ENCODE results near the gene SNX21.
"Not testable (repeated sequence)": the region's sequence is repeated elsewhere in the genome, so short reads cannot be mapped to it uniquely, and the experiment has no call there.

The SNX21 gene

DNA sequence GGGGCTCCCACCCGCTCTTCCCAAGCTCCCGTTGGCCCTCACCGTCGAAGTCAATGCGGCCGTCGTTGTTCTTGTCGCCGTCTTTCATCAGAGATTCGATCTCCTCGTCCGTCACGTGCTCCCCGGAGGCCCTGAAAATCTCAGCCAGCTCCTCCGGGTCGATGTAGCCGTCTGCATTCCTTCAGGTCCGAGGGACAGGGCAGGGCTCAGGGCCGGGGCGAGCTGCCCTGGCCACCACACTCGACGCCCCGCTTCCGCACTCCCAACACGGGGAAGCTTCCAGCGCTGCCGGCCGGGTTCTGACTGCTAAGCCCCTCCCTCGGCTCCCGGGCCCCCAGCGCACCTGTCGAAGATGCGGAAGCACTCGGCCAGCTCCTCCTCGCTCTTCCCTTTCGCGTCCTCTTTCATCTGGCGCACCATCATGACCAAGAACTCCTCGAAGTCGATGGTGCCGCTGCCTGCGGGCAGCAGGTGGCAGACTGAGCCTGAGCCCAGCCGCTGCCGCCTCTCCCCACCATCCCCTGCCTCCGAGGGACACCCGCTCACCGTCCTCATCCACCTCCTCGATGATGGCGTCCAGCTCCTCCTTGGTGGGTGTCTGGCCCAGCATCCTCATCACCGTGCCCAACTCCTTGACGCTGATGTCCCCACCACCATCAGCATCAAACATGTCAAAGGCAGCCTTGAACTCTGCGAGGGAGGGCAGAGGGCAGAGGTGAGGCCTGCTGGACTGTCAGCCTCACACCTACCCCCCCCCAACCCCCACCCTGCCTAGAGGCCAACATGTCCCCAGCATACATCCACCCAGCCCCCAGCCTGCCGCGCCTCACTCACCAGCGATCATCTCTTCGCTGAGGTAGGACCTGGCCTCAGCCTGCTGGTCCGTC, 9.4 kb upstream of the SNX21 start:
- peak; percentile 51 for DNase-seq (ENCODE audit: low spot score)

DNA sequence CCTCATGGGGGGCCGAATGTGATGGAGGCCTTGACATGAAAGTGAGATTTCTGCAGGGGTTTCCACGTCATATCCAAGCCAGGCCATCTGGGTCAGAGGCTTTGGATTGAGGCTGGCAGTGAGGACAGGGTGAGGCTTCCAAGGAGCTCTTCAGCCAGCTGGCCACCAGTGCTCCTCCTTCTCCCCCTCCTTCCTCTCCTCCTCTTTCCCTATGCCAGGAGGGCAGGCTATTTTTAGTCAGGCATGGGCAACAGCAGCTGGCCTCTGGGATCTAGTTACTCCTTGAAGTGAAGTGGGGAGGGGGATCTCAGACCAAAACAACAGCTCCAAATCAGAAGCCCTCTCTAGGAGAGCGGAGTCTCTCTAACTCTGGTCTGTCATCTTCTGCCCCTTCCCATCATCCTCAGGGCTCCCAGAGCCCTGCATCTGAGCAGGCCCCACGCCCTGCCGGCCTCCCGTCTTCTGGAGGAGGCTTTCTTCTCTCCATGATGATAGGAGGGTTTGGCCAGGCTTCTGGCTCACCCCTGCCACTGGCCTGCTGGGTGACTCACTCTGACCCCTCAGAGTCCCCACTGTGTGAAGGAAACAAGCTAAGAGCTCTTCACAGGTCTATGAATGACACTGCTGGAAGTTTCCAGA, 7.1 kb upstream of the SNX21 start:
- no peak for DNase-seq (ENCODE audit: low spot score)

DNA sequence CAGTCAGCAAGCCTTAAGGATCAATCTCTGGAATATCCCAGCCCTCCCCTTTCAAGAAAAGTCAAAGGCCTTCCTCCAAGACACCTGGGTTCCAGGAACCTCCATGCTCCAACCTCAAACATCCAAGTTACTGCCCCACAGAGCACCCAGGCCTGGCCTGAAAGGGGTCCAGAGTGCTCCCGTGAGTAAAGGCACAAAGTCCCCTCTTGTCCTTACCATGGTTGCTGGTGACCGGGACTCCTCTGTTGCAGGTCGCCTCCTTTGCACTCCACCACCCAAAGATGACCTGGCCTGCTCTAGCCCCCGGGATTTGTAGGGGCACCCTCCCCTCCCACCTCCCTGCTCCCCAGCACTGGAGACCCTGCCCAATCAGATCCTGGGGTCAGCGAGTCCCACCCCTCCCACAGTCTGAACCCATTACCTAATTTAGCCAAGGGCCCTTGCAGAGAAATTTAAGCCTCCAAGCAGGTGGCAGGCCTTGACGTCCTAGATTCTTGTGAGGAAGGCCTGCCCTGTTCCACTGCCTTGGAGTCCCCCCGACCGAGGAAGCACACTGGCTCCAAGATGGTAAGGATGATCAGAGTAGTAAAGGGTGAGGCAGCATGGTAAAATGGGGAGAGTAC, 6.5 kb upstream of the SNX21 start, which contains the start of gene TNNC2:
Gene TNNC2 (minus strand): TSS at position 283 of the 623 bp plus-strand sequence. CDS start 64 bp downstream, at position 219.
- DNase-seq (ENCODE audit: low spot score) = no peak

- DNase-seq (ENCODE audit: low spot score) = no peak
These were observed 5.9 kb upstream of the SNX21 start for GRCh38 chr20:45827712-45828111.

GRCh38 chr20:45828589-45828988, 5.0 kb upstream of the SNX21 start:
- DNase-seq (ENCODE audit: low spot score) = no peak

DNA sequence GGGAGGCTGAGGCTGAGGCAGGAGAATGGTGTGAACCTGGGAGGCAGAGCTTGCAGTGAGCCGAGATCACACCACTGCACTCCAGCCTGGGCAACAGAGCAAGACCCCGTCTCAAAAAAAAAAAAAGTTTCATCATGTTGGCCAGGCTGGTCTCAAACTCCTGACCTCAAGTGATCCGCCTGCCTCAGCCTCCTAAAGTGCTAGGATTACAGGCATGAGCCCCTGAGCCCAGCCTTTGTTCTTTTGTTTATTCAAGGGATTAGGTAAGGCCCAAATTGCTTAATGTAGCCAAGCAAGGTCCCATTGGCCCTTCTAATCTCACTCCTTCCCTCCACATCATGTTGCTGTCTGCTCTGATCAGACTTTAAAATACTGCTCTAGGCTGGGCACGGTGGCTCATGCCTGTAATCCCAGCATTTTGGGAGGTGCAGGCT, 3.9 kb upstream of the SNX21 start:
- DNase-seq (ENCODE audit: low spot score) = not testable (repeated sequence)

DNA sequence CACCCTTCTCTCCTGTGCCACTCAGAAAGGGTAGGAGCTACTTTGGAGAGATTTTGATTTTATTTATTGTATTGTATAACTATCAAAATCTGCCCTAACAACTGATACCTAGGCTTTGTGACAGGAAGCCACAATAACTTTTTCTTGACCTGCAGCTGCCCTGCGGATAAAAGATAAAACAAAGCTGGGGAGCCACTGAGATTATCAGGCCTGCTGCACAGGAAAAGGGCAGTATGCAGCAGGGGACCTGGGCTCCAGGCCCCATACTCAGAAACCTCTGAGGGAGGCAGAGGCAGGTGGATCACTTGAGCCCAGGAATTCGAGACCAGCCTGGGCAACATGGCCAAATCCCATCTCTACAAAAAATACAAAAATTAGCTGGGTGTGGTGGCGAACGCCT, 980 bp upstream of the SNX21 start:
- DNase-seq (ENCODE audit: low spot score) = no peak

DNA sequence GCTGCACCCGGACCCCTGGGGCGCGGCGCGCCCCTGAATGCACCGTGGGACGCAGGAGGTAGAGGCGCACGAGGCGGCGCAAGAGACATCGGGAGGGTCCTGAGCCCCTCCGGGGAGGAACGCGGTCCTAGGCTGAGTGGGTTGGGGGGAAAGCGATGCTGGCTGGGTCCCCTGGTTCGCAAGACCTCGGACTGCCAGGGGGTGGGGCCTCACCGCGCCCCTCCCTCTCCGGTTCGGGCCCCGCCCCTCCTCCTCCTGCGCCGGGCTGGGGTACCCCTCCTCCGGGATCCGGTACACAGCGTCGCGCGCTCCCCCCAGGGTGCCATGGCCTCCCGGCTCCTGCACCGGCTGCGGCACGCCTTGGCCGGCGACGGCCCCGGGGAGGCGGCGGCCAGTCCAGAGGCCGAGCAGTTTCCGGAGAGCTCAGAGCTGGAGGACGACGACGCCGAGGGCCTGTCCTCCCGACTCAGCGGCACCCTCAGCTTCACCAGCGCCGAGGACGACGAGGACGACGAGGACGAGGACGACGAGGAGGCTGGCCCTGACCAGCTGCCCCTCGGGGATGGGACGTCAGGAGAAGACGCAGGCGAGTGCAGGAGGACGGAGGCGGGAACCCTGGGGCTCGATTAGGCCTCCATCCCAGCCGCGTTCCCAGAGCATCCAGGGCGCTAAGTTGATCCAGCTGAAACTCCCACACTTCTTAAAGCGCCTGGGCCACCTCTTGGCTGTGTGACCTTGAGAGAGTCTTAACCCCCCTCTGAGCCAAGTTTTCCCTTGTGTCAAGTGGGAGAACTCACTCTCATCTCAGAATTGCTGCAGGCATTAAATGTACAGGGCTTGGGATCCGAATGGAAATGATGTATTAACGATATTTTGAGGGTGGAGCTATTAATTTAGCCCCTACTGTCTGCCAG, 541 bp downstream of the SNX21 start:
- DNase-seq (ENCODE audit: low spot score) = peak; percentile 24

DNA sequence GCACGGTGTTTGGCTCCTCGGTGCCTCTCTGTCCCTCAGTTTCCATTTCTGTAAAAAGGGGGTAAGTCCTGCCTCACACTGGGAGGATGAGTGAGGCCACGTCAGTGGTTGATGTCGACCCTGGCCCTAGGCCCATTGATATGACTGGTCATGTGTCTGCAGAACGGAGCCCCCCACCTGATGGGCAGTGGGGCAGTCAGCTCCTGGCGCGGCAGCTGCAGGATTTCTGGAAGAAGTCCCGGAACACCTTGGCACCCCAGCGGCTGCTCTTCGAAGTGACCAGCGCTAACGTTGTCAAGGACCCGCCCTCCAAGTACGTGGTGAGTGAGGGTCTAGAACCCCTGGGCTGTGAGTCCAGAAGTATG, 1.2 kb downstream of the SNX21 start:
- no peak for DNase-seq (ENCODE audit: low spot score)

DNA sequence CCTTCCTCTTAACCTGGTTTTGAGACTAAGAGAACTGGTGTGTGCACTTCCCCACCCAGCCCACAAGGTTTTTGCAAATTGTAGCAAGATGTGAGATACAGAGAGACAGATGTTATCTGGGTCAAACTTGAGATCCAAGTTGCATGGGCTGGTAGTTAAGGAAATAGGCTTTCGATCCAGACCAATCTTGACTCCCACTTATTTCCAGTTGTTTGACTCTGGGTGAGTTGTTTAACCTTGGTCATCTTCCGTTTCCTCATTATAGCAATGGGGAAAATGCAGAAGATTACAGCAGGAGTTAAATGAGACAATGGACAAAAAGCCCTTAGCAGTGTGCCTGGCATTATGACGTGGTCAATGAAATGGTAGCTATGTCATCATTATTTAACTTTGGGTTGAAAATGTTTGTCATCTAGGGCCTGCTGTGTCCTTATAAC, 1.7 kb downstream of the SNX21 start:
- no peak for DNase-seq (ENCODE audit: low spot score)

GRCh38 chr20:45835825-45836224, 2.2 kb downstream of the SNX21 start:
- no peak for DNase-seq (ENCODE audit: low spot score)

GRCh38 chr20:45836841-45837240, 3.2 kb downstream of the SNX21 start:
- no peak for DNase-seq (ENCODE audit: low spot score)

GRCh38 chr20:45840700-45841198, 7.2 kb downstream of the SNX21 start:
- DNase-seq (ENCODE audit: low spot score) = no peak

DNA sequence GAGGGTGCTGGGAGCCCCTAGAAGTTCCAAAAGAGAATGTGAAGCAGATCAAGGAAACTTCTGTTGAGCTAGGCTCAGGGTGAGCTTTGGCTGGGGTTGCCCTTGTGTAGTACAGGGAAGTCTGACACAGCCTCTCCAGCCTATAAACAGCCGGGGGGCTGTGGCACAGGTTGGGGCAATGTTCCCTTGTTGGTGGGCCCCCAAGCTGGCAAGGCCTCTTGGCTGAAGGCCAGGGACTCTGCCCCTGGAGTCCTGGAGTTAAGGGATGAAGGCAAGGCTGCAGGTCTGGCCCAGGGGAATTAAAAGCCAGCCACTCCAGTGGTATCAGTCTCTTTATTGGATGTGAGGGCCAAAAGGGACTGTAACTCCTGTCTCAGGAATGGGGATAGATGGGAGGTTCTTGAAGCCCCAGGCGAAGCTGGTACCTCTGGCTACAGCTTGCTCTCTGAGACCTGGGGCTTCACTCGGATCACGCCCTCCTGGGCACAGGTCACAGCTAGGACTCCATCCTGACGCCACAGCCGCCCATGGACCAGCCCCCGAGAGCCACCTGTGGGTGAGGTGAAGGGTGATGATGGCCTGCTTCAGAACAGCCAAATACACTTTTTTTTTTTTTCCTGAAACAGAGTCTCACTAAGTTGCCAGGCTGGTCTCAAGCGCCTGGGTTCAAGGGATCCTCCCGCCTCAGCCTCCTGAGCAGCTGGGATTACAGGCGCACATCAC, 8.0 kb downstream of the SNX21 start:
- no peak for DNase-seq (ENCODE audit: low spot score)

- no peak for DNase-seq (ENCODE audit: low spot score)
These were observed 8.7 kb downstream of the SNX21 start for GRCh38 chr20:45842169-45842812.

GRCh38 chr20:45843506-45843905, 9.9 kb downstream of the SNX21 start:
- DNase-seq (ENCODE audit: low spot score) = no peak

DNA sequence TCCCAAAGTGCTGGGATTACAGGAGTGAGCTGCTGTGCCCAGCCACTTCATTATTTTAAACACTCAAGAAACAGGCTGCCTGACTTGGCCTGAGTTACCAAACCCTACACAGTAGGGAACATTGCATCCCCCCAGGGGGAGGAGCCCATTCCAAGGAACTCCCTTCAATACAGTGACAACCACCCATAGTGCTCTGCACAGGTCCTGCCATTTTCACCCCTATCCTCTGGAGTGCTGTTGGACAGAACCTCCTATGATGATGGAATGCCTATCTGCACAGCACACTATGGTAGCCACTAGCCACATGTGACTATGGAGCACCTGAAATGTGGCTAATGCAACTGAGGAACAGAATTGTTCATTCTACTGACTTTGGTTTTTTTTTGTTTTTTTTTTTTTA, 11.9 kb downstream of the SNX21 start:
- no peak for DNase-seq (ENCODE audit: low spot score)

DNA sequence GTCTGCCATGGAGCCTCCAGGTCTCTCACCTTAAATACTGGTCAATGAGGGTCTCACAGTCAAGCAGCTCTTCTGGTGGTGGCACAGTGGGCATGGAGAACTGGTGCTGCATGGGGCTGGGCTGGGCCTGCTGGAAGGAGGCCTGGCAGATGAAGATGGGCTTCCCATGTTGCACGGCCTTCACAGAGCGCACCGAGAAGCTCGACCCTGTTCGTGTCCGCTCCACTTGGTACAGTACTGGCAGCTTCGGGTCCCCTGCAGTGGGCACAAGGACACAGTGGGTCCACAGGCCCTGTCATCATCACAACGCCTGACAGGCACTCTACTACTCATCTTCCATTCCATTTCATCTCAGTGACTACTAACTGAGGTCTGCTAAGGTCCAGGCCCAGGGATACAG, 14.8 kb downstream of the SNX21 start:
- DNase-seq (ENCODE audit: low spot score) = no peak

DNA sequence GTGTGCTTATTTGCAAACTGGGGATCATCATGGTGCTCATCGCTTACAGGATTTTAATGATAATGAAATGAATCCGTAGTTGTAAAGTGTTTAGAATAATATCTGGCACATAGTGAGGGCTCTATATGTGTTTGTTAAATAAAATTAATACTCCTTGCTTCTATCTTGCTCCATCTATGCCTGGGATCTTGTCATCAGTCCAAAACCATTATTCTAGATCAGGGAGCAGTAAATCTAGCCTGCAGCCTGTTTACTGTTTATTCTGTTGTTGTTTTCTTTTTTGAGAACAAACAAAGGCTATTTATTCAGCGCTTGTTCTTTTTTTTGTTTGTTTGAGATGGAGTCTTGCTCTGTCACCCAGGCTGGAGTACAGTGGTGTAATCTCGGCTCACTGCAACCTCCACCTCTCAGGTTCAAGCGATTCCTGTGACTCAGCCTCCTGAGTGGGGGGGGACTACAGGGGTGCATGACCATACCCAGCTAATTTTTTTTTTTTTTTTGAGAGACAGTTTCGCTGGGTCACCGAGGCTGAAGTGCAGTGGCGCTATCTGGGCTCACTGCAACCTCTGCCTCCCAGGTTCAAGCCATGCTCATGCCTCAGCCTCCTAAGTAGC, 15.5 kb downstream of the SNX21 start:
- no peak for DNase-seq (ENCODE audit: low spot score)

GRCh38 chr20:45850238-45850637, 16.6 kb downstream of the SNX21 start:
- no peak for DNase-seq (ENCODE audit: low spot score)

Data from CD4-positive, alpha-beta T cell treated with Interleukin-15 for 4 hours (primary cell).